GM13977 (cell line): ENCODE data around the gene CACTIN.

Experiments used
- DNase-seq: peaks from one replicate; pipeline ENCODE4 v3.0.0; 2012; ENCODE audit warnings: low spot score
- in situ Hi-C: fragments of 300-500 bp; cut with MboI; formaldehyde crosslinking; loops from one replicate; pipeline ENCODE4 v1.12.0; 2022; ENCODE audit warnings: low sequenced_read_pairs, low pct_unique_long_range_greater_than_20kb, mixed read lengths, inconsistent platforms; ENCODE audit not compliant: unreplicated experiment
- TF ChIP-seq, protein P1 (sequence below): IDR thresholded peaks from 2 replicates; pipeline ENCODE4 v1.5.1; 2012; ENCODE audit warnings: mild to moderate bottlenecking, control low read depth; ENCODE audit not compliant: insufficient read depth; ENCODE audit errors: extremely low read depth, missing control alignments

Gene CACTIN

GRCh38 chr19:3606174-3606689 is 20.4 kb downstream of the CACTIN start:
- in situ Hi-C loops = no loop called here

DNA sequence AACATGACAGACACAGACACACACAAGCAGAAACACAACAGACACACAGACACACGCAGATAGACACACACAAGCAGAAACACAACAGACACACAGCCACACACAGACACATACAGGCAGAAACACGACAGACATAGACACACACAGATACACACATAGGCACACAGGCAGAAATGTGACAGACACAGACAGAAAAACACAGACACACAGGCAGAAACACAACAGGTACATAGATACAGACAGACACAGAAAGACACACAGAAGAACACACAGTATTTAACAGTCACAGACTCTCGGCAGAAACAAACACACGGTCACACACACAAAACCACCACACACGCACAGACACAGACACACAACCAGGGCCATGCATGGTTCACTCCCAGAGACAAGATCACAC is 20.8 kb downstream of the CACTIN start:
- no peak for DNase-seq
- TF ChIP-seq, protein P1, sequence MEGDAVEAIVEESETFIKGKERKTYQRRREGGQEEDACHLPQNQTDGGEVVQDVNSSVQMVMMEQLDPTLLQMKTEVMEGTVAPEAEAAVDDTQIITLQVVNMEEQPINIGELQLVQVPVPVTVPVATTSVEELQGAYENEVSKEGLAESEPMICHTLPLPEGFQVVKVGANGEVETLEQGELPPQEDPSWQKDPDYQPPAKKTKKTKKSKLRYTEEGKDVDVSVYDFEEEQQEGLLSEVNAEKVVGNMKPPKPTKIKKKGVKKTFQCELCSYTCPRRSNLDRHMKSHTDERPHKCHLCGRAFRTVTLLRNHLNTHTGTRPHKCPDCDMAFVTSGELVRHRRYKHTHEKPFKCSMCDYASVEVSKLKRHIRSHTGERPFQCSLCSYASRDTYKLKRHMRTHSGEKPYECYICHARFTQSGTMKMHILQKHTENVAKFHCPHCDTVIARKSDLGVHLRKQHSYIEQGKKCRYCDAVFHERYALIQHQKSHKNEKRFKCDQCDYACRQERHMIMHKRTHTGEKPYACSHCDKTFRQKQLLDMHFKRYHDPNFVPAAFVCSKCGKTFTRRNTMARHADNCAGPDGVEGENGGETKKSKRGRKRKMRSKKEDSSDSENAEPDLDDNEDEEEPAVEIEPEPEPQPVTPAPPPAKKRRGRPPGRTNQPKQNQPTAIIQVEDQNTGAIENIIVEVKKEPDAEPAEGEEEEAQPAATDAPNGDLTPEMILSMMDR = no peak
- in situ Hi-C loops = no loop called here

More at GRCh38 chr19:3606174-3606689, 20.4 kb downstream of the CACTIN start:
- TF ChIP-seq, protein P1 = no peak
- no peak for DNase-seq

- DNase-seq = no peak
- in situ Hi-C loops = no loop called here
- TF ChIP-seq, protein P1 = no peak
Measured at GRCh38 chr19:3605361-3605760, 21.2 kb downstream of the CACTIN start.

DNA sequence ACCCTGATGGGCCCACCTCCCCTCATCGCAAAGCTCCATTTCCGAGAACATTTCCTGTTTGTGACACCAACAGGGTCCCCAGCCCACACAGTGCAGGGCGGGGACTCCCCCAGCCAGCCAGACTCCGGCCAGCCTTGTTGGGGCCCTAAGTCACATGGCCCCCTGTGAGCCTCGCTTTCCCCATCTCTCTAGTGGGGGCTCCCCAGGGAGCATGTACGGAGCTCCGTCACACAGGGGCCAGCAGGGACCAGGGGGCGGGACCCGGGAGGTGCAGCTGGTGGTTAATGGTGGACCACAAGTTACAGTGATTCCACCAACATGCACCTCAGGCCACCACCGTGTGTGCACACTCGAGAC is 21.6 kb downstream of the CACTIN start:
- in situ Hi-C loops = no loop called here
- DNase-seq = peak; percentile 84

GRCh38 chr19:3604227-3604986 is 22.2 kb downstream of the CACTIN start:
- no peak for DNase-seq
- TF ChIP-seq, protein P1 = no peak
- in situ Hi-C loops = no loop called here

More for the DNA sequence above, 21.6 kb downstream of the CACTIN start:
- TF ChIP-seq, protein P1 = no peak

GRCh38 chr19:3603121-3603811 is 23.3 kb downstream of the CACTIN start:
- in situ Hi-C loops = no loop called here
- no peak for DNase-seq
- TF ChIP-seq, protein P1 = no peak
